PC-3 (cell line): ENCODE results near the gene REEP1. TPM values are rescaled to one million over a fixed set of nuclear protein-coding genes. Genes with fewer than 3 reads are reported as not detected.

Source experiments
- ATAC-seq: fragments of 200-7000 bp; cut with Tn5 transposase; 2 replicates; pipeline ENCODE4 v1.9.1; 2020; ENCODE audit warnings: mild to moderate bottlenecking, moderate library complexity
- BruUV-seq: library from RNA; stranded (reverse); fragments of 400-500 nt; replicated peaks from 2 replicates; lab custom pipeline; 2021; lab: Mats Ljungman, UMichigan
- CTCF ChIA-PET: fragments of 300-600 bp; sonication (Branson Sonifier 250); formaldehyde crosslinking; loops from one replicate; lab custom pipeline; 2022; ENCODE audit warnings: antibody characterized with exemption; lab: Charles Lee
- POLR2A ChIA-PET: fragments of 300-600 bp; sonication (Branson Sonifier 250); formaldehyde crosslinking; loops from one replicate; lab custom pipeline; 2022; ENCODE audit warnings: antibody characterized with exemption; ENCODE audit not compliant: unreplicated experiment; lab: Charles Lee
- DNase-seq: peaks from one replicate; pipeline ENCODE4 v3.0.0-alpha.2; 2015
- H2AFZ ChIP-seq: fragments of 300-600 bp; sonication (generic); 2 replicates; pipeline ENCODE4 v1.6.0; 2016; ENCODE audit warnings: antibody characterized with exemption, low read length
- H3F3A ChIP-seq: fragments of 300-600 bp; sonication (generic); one replicate; pipeline ENCODE4 v1.6.0; 2017; ENCODE audit warnings: antibody characterized with exemption, low read length, control low read depth, mild to moderate bottlenecking; ENCODE audit not compliant: unreplicated experiment
- H3K27ac ChIP-seq: fragments of 300-600 bp; sonication (generic); 2 replicates; pipeline ENCODE4 v1.5.1; 2016; ENCODE audit warnings: mild to moderate bottlenecking, low read length
- H3K27me3 ChIP-seq: fragments of 300-600 bp; sonication (generic); 2 replicates; pipeline ENCODE4 v1.6.1; 2016; ENCODE audit warnings: low read length, mixed read lengths
- H3K36me3 ChIP-seq: fragments of 300-600 bp; sonication (generic); 2 replicates; pipeline ENCODE4 v1.6.1; 2016; ENCODE audit warnings: low read depth, mixed run types, low read length, mixed read lengths
- H3K4me1 ChIP-seq: fragments of 300-600 bp; sonication (generic); 2 replicates; pipeline ENCODE4 v1.5.1; 2016; ENCODE audit warnings: low read length; ENCODE audit not compliant: insufficient read depth
- H3K4me2 ChIP-seq: fragments of 300-600 bp; sonication (generic); 2 replicates; pipeline ENCODE4 v1.6.0; 2016; ENCODE audit warnings: low read length
- H3K4me3 ChIP-seq: fragments of 300-600 bp; sonication (generic); 2 replicates; pipeline ENCODE4 v1.5.1; 2016; ENCODE audit warnings: mild to moderate bottlenecking, low read length, mixed read lengths
- H3K79me2 ChIP-seq: fragments of 300-600 bp; sonication (generic); 2 replicates; pipeline ENCODE4 v1.6.1; 2017; ENCODE audit warnings: low read length, mixed read lengths
- H3K9ac ChIP-seq: fragments of 300-600 bp; sonication (generic); 2 replicates; pipeline ENCODE4 v1.6.0; 2016; ENCODE audit warnings: mild to moderate bottlenecking, low read length
- H3K9me2 ChIP-seq: fragments of 300-600 bp; sonication (generic); replicated peaks from 2 replicates; pipeline ENCODE4 v1.6.1; 2016; ENCODE audit warnings: mixed run types, low read length, mixed read lengths
- H3K9me3 ChIP-seq: fragments of 300-600 bp; sonication (generic); 2 replicates; pipeline ENCODE4 v1.6.1; 2016; ENCODE audit warnings: low read length, mixed read lengths
- H4K20me1 ChIP-seq: fragments of 300-600 bp; sonication (generic); 2 replicates; pipeline ENCODE4 v1.6.1; 2016; ENCODE audit warnings: low read length, mixed read lengths
- EZH2 ChIP-seq: fragments of 300-600 bp; sonication (generic); IDR thresholded peaks from one replicate; pipeline ENCODE4 v1.6.1; 2017; ENCODE audit warnings: antibody characterized with exemption, mild to moderate bottlenecking, low read length; ENCODE audit not compliant: unreplicated experiment
- EZH2phosphoT487 ChIP-seq: fragments of 300-600 bp; sonication (generic); IDR thresholded peaks from 2 replicates; pipeline ENCODE4 v1.6.1; 2018; ENCODE audit warnings: mild to moderate bottlenecking, antibody characterized with exemption, low read length, borderline replicate concordance
- intact Hi-C: fragments of 100-400 bp; cut with micrococcal nuclease; formaldehyde crosslinking; loops from 2 replicates; pipeline ENCODE4 v1.9.0; 2023
- total RNA-seq: library from RNA; depleted of rRNA; stranded (reverse); fragments of >200 nt; gene quantifications from 2 replicates; pipeline ENCODE4 v1.2.3, GENCODE V29; 2014
- TF ChIP-seq, protein P1 (sequence below): fragments of 300-600 bp; sonication (generic); conservative IDR thresholded peaks from 2 replicates; pipeline ENCODE4 v1.5.1; 2017; ENCODE audit warnings: antibody characterized with exemption, low read depth, mild to moderate bottlenecking, low read length

The REEP1 gene
- total RNA-seq, 1 experiment from 2014 or later: not detected

DNA sequence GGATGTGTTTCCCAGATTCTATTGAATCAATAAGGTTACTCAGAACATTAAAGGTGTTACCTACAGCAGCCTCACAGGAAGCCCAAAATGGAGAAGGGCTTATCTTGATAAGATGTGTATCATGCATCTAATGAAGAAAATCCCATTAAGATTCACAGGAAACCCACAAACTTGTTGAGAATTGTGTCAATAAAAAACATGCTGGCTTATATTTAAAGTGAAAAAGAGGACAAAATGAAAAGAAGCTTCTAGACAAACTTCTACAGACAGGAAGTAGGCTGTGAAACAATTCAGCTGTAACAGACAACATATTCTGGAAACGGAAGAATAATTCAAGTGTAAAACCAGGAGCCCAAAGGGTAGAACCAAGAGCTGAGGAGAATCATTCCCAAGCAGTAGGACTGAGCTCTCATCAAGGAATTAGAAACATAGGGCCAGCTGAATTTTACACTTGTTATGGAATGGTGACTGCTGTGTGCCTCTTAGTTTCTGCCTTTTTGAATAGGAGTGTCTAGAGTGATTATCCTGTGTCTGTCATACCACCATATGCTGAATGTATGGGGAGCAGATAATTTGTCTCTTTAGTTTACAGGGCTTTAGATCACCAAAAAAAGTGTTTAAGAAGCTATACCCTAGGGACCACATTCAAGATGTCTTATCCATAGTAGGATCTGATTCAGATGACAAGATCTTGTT is 151.8 kb downstream of the REEP1 start:
- Histone ChIP-seq H3K36me3 (peaks cover 10% of the 10 kb centered on the region), H3K27ac (no peak overlapping the region), H3K79me2 (peaks cover 100% of the 10 kb centered on the region), H3K9ac (no peak overlapping the region), H3K4me3 (no peak overlapping the region), H3K4me1 (no peaks in the 10 kb centered on the region), H2AFZ (no peak overlapping the region), H3K9me3 (no peaks in the 10 kb centered on the region), H3K9me2 (no peaks in the 10 kb centered on the region), H3K27me3 (no peaks in the 10 kb centered on the region), H3F3A (no peaks in the 10 kb centered on the region), H3K4me2 (no peak overlapping the region), H4K20me1 (peaks cover 62% of the 10 kb centered on the region)
- BruUV-seq: no TSS peak
- no peak for TF ChIP-seq EZH2
- TF ChIP-seq, protein P1, sequence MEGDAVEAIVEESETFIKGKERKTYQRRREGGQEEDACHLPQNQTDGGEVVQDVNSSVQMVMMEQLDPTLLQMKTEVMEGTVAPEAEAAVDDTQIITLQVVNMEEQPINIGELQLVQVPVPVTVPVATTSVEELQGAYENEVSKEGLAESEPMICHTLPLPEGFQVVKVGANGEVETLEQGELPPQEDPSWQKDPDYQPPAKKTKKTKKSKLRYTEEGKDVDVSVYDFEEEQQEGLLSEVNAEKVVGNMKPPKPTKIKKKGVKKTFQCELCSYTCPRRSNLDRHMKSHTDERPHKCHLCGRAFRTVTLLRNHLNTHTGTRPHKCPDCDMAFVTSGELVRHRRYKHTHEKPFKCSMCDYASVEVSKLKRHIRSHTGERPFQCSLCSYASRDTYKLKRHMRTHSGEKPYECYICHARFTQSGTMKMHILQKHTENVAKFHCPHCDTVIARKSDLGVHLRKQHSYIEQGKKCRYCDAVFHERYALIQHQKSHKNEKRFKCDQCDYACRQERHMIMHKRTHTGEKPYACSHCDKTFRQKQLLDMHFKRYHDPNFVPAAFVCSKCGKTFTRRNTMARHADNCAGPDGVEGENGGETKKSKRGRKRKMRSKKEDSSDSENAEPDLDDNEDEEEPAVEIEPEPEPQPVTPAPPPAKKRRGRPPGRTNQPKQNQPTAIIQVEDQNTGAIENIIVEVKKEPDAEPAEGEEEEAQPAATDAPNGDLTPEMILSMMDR: no peak
- TF ChIP-seq EZH2phosphoT487: no peak
- CTCF ChIA-PET: no interaction called here
- DNase-seq (no peak), ATAC-seq (no peak)
- intact Hi-C loops: no loop called here
- POLR2A ChIA-PET: interaction anchor here (0.6 kb wide), 1 partner anchor 49 kb away, joined by 3 read pairs; no protein-coding TSS in a partner anchor

DNA sequence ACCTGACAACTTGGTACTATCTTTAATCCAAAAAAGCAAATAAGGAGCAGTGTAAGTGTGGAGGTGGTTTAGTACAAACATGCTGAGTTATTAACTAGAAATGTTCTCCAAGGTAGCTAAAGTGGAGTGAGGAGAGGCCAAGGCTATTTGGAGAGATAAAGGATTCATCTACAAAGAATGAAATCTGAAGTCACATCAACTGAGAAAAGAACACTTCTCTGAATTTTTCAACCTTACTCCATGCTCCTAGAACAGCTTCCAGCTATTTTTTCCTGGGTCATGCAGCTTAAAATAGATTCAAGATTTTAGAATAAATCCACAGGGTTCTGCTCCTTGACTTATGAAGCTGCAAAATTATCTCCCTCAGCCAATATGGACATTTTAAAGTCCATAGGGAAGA is 160.8 kb downstream of the REEP1 start:
- H3K79me2 ChIP-seq: peaks cover 13% of the 10 kb centered on the region
- no peaks in the 10 kb centered on the region for H3K9me3 ChIP-seq
- H3K9me2 ChIP-seq: no peaks in the 10 kb centered on the region
- H3K4me2 ChIP-seq: no peak overlapping the region
- no peak for DNase-seq
- no peak overlapping the region for H3K27ac ChIP-seq
- peaks cover 14% of the 10 kb centered on the region for H4K20me1 ChIP-seq
- H3K36me3 ChIP-seq: peaks cover 43% of the 10 kb centered on the region
- no peaks in the 10 kb centered on the region for H3K27me3 ChIP-seq
- no TSS peak for BruUV-seq
- no peak overlapping the region for H2AFZ ChIP-seq
- no peak for ATAC-seq
- CTCF ChIA-PET: no interaction called here
- intact Hi-C loops: no loop called here
- no peak overlapping the region for H3K4me3 ChIP-seq
- H3K9ac ChIP-seq: no peak overlapping the region
- POLR2A ChIA-PET: no interaction called here
- no peaks in the 10 kb centered on the region for H3K4me1 ChIP-seq
- no peaks in the 10 kb centered on the region for H3F3A ChIP-seq
- TF ChIP-seq, protein P1: no peak
- TF ChIP-seq EZH2phosphoT487: no peak
- TF ChIP-seq EZH2: no peak

DNA sequence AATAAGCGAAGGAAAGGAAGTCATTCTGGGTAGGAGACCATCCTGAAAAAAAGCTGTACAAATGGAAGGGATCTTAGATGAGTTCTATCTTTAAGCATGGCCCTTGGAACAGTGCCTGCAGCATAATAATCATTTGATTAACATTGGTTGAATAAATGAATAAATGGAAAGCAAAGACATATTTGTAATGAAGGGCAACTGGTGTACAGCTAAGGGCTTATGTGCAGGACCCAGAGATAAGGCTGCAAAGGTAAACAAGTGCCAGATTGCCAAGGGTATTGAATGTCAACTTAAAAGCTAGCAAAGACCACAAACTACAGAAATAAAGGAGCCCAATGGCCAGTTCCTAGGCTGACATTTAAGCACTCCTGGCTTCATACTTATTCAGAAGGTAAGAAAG is 161.6 kb downstream of the REEP1 start:
- H3K79me2 ChIP-seq: peaks cover 6% of the 10 kb centered on the region
- H3K4me2 ChIP-seq: no peak overlapping the region
- H3K27ac ChIP-seq: no peak overlapping the region
- TF ChIP-seq, protein P1: no peak
- TF ChIP-seq EZH2phosphoT487: no peak
- no peak for TF ChIP-seq EZH2
- H3K4me3 ChIP-seq: no peak overlapping the region
- H3K36me3 ChIP-seq: peaks cover 43% of the 10 kb centered on the region
- ChIA-PET POLR2A (no interaction called here), CTCF (no interaction called here)
- H3K9me3 ChIP-seq: no peaks in the 10 kb centered on the region
- H3K27me3 ChIP-seq: no peaks in the 10 kb centered on the region
- BruUV-seq: no TSS peak
- H3K9ac ChIP-seq: no peak overlapping the region
- no peak for DNase-seq
- no peaks in the 10 kb centered on the region for H3F3A ChIP-seq
- H4K20me1 ChIP-seq: peaks cover 8% of the 10 kb centered on the region
- H2AFZ ChIP-seq: no peak overlapping the region
- intact Hi-C loops: no loop called here
- ATAC-seq: no peak
- no peaks in the 10 kb centered on the region for H3K9me2 ChIP-seq
- H3K4me1 ChIP-seq: no peaks in the 10 kb centered on the region
